GM23338 (cell line): ENCODE results near the gene ASTN1. TPM values are rescaled to one million over a fixed set of nuclear protein-coding genes. Genes with fewer than 3 reads are reported as not detected.

Experiments
- ATAC-seq: fragments of 200-7000 bp; cut with Tn5 transposase; 3 replicates; pipeline ENCODE4 v1.9.1; 2020
- DNase-seq: peaks from one replicate; pipeline ENCODE4 v3.0.0-alpha.2; 2015; ENCODE audit warnings: low spot score
- H2AFZ ChIP-seq: fragments of 200-600 bp; sonication (generic); 2 replicates; pipeline ENCODE4 v1.8.0; 2016; ENCODE audit warnings: antibody characterized with exemption, mild to moderate bottlenecking, moderate library complexity
- H3F3A ChIP-seq: fragments of 200-600 bp; sonication (generic); replicated peaks from 2 replicates; pipeline ENCODE4 v1.8.0; 2017; ENCODE audit warnings: antibody characterized with exemption, mixed run types, low read depth
- H3K27ac ChIP-seq: fragments of 200-600 bp; sonication (generic); 2 replicates; pipeline ENCODE4 v1.6.1; 2016; ENCODE audit warnings: low read depth
- H3K27me3 ChIP-seq: fragments of 200-600 bp; sonication (generic); 2 replicates; pipeline ENCODE4 v1.8.0; 2016; ENCODE audit warnings: mild to moderate bottlenecking, mixed run types, moderate library complexity; ENCODE audit not compliant: insufficient read depth
- H3K36me3 ChIP-seq: fragments of 200-600 bp; sonication (generic); 2 replicates; pipeline ENCODE4 v1.8.0; 2016; ENCODE audit warnings: mild to moderate bottlenecking; ENCODE audit not compliant: insufficient read depth
- H3K4me1 ChIP-seq: fragments of 200-600 bp; sonication (generic); 2 replicates; pipeline ENCODE4 v1.8.0; 2016; ENCODE audit warnings: mild to moderate bottlenecking, moderate library complexity; ENCODE audit not compliant: insufficient read depth
- H3K4me2 ChIP-seq: fragments of 200-600 bp; sonication (generic); 2 replicates; pipeline ENCODE4 v1.7.1; 2017; ENCODE audit warnings: mixed run types
- H3K4me3 ChIP-seq: fragments of 200-600 bp; sonication (generic); 2 replicates; pipeline ENCODE4 v1.6.1; 2016; ENCODE audit warnings: mixed run types
- H3K79me2 ChIP-seq: fragments of 200-600 bp; sonication (generic); replicated peaks from 2 replicates; pipeline ENCODE4 v1.8.0; 2017; ENCODE audit warnings: mild to moderate bottlenecking; ENCODE audit not compliant: insufficient read depth
- H3K9me2 ChIP-seq: fragments of 200-600 bp; sonication (generic); 2 replicates; pipeline ENCODE4 v1.8.0; 2017; ENCODE audit not compliant: insufficient read depth
- H4K20me1 ChIP-seq: fragments of 200-600 bp; sonication (generic); replicated peaks from 2 replicates; pipeline ENCODE4 v1.8.0; 2017; ENCODE audit warnings: mild to moderate bottlenecking; ENCODE audit not compliant: insufficient read depth
- H3K27ac Mint-ChIP-seq: 2 replicates; pipeline ENCODE4 v1.8.0; 2020; ENCODE audit warnings: inconsistent platforms, mild to moderate bottlenecking, moderate library complexity, mixed read lengths
- H3K27me3 Mint-ChIP-seq: 3 replicates; pipeline ENCODE4 v1.8.0; 2022; ENCODE audit warnings: low read depth, mild to moderate bottlenecking, moderate library complexity, mixed read lengths, inconsistent platforms; ENCODE audit not compliant: insufficient read depth, poor library complexity
- H3K36me3 Mint-ChIP-seq: 3 replicates; pipeline ENCODE4 v1.8.0; 2021; ENCODE audit warnings: low read depth, mild to moderate bottlenecking, inconsistent platforms, moderate library complexity, mixed read lengths
- H3K4me1 Mint-ChIP-seq: 3 replicates; pipeline ENCODE4 v1.8.0; 2020; ENCODE audit warnings: mild to moderate bottlenecking, inconsistent platforms, mixed read lengths
- H3K4me3 Mint-ChIP-seq: 3 replicates; pipeline ENCODE4 v1.8.0; 2021; ENCODE audit warnings: moderate library complexity, mild to moderate bottlenecking, inconsistent platforms, mixed read lengths
- H3K9me3 Mint-ChIP-seq: 3 replicates; pipeline ENCODE4 v1.8.0; 2020; ENCODE audit warnings: moderate library complexity, mild to moderate bottlenecking, inconsistent platforms, mixed read lengths
- CREB1 ChIP-seq: fragments of 250-450 bp; sonication (Bioruptor Pico); IDR thresholded peaks from 2 replicates; pipeline ENCODE4 v1.5.0; 2020; ENCODE audit warnings: low read depth, mild to moderate bottlenecking, moderate library complexity
- CTCF ChIP-seq, 2 experiments: fragments of 200-600 bp in 1 of 2; sonication (generic) in 1 of 2; conservative IDR thresholded peaks; 2 replicates each; pipeline versions ENCODE4 v1.5.1 to v1.6.1; 2016 to 2017; ENCODE audit warnings: antibody characterized with exemption in 2 of 2, low read depth in 2 of 2, mild to moderate bottlenecking in 2 of 2, moderate library complexity in 1 of 2
- ETS1 ChIP-seq: IDR thresholded peaks from 2 replicates; pipeline ENCODE4 v1.6.1; 2016; ENCODE audit warnings: antibody characterized with exemption
- EZH2 ChIP-seq: fragments of 200-600 bp; sonication (generic); IDR thresholded peaks from one replicate; pipeline ENCODE4 v1.8.0; 2017; ENCODE audit warnings: antibody characterized with exemption, mild to moderate bottlenecking, low read depth; ENCODE audit not compliant: unreplicated experiment
- EZH2phosphoT487 ChIP-seq: fragments of 200-600 bp; sonication (generic); IDR thresholded peaks from one replicate; pipeline ENCODE4 v1.8.1; 2018; ENCODE audit warnings: antibody characterized with exemption; ENCODE audit not compliant: unreplicated experiment
- JUNB ChIP-seq: IDR thresholded peaks from one replicate; pipeline ENCODE4 v1.6.1; 2016; ENCODE audit warnings: antibody characterized with exemption; ENCODE audit not compliant: unreplicated experiment
- NANOG ChIP-seq: IDR thresholded peaks from 2 replicates; pipeline ENCODE4 v1.6.1; 2016; ENCODE audit warnings: antibody characterized with exemption, borderline replicate concordance
- POLR2AphosphoS5 ChIP-seq: IDR thresholded peaks from 2 replicates; pipeline ENCODE4 v1.6.1; 2016; ENCODE audit warnings: antibody characterized with exemption, low read depth
- REST ChIP-seq: IDR thresholded peaks from one replicate; pipeline ENCODE4 v1.6.1; 2018; ENCODE audit warnings: antibody characterized with exemption; ENCODE audit not compliant: unreplicated experiment
- STAT1 ChIP-seq: IDR thresholded peaks from one replicate; pipeline ENCODE4 v1.6.1; 2016; ENCODE audit warnings: antibody characterized with exemption; ENCODE audit not compliant: unreplicated experiment
- ZNF114 ChIP-seq: fragments of 250-450 bp; sonication (Bioruptor Pico); IDR thresholded peaks from 2 replicates; pipeline ENCODE4 v1.5.0; 2020; ENCODE audit warnings: mild to moderate bottlenecking, moderate library complexity
- ZNF331 ChIP-seq: fragments of 250-450 bp; sonication (Bioruptor Pico); IDR thresholded peaks from 2 replicates; pipeline ENCODE4 v1.5.0; 2020; ENCODE audit warnings: low read depth, mild to moderate bottlenecking, moderate library complexity
- ZNF462 ChIP-seq: fragments of 250-450 bp; sonication (Bioruptor Pico); IDR thresholded peaks from 2 replicates; pipeline ENCODE4 v1.5.0; 2020; ENCODE audit warnings: mild to moderate bottlenecking, moderate library complexity
- polyA plus RNA-seq: library from polyadenylated mRNA; unstranded; fragments of >200 nt; fragmentation: Nextera tagmentation; extraction: Ambion mirVana; gene quantifications from 2 replicates; pipeline ENCODE4 v1.2.1, GENCODE V29; 2016
- total RNA-seq: library from RNA; depleted of rRNA; stranded (reverse); fragments of >200 nt; shearing (Covaris generic); gene quantifications from 2 replicates; pipeline ENCODE4 v1.2.3, GENCODE V29; 2014

ASTN1 gene
- total and polyA plus RNA-seq, 2 experiments from 2014 or later = 2.0 to 5.2 TPM

GRCh38 chr1:176811511-176812288, 352.8 kb downstream of the ASTN1 start:
- Mint-ChIP-seq H3K9me3 (peaks cover 4% of the 10 kb centered on the region; the same call in 1 of the 3 replicates), H3K4me3 (no peak overlapping the region), H3K27ac (peak overlapping the region; percentile 74), H3K36me3 (peaks cover 3% of the 10 kb centered on the region; the same call in 1 of the 3 replicates), H3K4me1 (peaks cover 31% of the 10 kb centered on the region), H3K27me3 (no peaks in the 10 kb centered on the region)
- no peaks in the 10 kb centered on the region for H3F3A ChIP-seq
- H2AFZ ChIP-seq = no peak overlapping the region
- no peak overlapping the region for H3K4me3 ChIP-seq
- H3K4me2 ChIP-seq = peak overlapping the region; percentile 3
- DNase-seq (peak; percentile 63), ATAC-seq (no peak)
- peak overlapping the region; percentile 65; the same call in 1 of the 2 replicates for H3K27ac ChIP-seq
- H3K9me2 ChIP-seq = no peaks in the 10 kb centered on the region; the same call in 1 of the 2 replicates
- H3K79me2 ChIP-seq = no peaks in the 10 kb centered on the region
- no peaks in the 10 kb centered on the region for H3K36me3 ChIP-seq
- TF ChIP-seq CREB1 (CRISPR knock-in tag) (no peak), JUNB (no peak), STAT1 (no peak), REST (no peak), NANOG (no peak), POLR2AphosphoS5 (no peak), ZNF114 (CRISPR knock-in tag) (no peak), ETS1 (no peak), ZNF462 (CRISPR knock-in tag) (no peak), ZNF331 (CRISPR knock-in tag) (no peak), EZH2phosphoT487 (no peak), EZH2 (no peak), CTCF (conservative IDR thresholded peaks at IDR 0.05; ENCODE audit: low read depth in 2 of 2) (no peak)
- H3K4me1 ChIP-seq = peaks cover 42% of the 10 kb centered on the region
- H3K27me3 ChIP-seq = no peaks in the 10 kb centered on the region
- H4K20me1 ChIP-seq = no peaks in the 10 kb centered on the region
